GM18861 (cell line): ENCODE measurements around the gene PWWP2A.
"Not testable (repeated sequence)": the region's sequence is repeated elsewhere in the genome, so short reads cannot be mapped to it uniquely, and the experiment has no call there.

Experiments used
- ATAC-seq: cut with Tn5 transposase; IDR thresholded peaks from one replicate; pipeline ENCODE4 v1.9.1; 2021; ENCODE audit not compliant: unreplicated experiment

PWWP2A gene, protein sequence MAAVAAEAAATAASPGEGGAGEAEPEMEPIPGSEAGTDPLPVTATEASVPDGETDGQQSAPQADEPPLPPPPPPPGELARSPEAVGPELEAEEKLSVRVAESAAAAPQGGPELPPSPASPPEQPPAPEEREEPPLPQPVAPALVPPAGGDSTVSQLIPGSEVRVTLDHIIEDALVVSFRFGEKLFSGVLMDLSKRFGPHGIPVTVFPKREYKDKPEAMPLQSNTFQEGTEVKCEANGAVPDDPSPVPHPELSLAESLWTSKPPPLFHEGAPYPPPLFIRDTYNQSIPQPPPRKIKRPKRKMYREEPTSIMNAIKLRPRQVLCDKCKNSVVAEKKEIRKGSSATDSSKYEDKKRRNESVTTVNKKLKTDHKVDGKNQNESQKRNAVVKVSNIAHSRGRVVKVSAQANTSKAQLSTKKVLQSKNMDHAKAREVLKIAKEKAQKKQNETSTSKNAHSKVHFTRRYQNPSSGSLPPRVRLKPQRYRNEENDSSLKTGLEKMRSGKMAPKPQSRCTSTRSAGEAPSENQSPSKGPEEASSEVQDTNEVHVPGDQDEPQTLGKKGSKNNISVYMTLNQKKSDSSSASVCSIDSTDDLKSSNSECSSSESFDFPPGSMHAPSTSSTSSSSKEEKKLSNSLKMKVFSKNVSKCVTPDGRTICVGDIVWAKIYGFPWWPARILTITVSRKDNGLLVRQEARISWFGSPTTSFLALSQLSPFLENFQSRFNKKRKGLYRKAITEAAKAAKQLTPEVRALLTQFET

DNA sequence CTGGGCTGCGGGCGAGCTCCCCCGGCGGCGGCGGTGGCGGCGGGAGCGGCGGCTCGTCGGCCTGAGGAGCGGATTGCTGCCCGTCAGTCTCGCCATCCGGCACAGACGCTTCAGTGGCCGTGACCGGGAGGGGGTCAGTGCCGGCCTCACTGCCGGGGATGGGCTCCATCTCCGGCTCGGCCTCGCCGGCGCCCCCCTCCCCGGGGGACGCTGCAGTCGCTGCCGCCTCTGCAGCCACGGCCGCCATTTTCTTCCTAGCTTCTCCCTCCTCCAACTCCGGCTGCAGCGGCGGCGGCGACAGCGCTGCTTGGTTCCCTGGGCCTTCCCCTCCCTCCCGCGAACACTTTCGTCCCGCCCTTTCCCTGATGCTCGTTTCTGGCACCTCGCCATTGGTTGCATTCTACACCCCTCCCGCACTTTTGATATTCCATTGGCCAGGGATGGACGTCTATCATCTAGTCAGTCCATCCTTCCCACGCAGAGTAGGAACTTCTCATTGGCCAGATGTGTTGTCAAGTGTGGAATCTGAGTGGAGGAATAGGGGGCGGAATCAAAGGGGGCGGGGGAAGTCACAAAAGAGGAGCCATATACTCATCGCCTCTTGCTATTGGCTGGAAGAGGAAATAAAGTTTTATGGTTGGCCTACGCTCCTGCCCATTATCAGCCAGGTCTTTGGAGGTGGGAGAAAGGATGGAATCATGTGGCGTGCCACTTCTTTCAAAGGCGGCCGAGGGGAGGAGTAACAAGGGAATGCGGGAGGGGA, at the start of gene PWWP2A:
Gene PWWP2A (minus strand): TSS at position 309 of the 763 bp plus-strand sequence. CDS start 62 bp downstream, at position 247.
- ATAC-seq = peak; percentile 93

DNA sequence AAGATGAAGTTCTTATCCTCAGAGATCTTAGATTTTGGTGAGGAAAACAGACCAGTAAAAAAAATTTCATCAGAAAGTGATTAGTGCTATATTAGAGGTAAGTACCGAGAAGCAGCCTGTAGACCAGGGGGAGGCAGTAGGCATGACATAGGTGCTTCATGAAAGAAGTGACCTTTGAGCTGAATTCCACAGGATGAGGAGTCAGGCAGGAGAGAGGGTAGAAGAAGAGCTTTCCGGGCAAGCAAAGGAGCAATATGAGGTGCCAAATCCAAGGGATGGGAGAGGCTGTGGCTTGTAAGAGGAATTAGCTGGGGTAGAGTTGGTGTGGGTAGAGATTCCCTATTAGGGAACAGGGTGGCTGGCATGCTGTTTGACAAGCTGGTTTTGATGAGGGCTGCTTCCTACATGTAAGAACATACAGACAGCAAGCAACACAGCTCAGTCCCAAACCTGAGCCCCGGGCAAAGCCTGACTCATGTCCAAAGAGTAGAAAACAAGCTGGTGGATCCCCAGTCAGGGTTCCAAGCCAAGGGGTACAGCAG, 48.4 kb upstream of the PWWP2A start:
- ATAC-seq = no peak

DNA sequence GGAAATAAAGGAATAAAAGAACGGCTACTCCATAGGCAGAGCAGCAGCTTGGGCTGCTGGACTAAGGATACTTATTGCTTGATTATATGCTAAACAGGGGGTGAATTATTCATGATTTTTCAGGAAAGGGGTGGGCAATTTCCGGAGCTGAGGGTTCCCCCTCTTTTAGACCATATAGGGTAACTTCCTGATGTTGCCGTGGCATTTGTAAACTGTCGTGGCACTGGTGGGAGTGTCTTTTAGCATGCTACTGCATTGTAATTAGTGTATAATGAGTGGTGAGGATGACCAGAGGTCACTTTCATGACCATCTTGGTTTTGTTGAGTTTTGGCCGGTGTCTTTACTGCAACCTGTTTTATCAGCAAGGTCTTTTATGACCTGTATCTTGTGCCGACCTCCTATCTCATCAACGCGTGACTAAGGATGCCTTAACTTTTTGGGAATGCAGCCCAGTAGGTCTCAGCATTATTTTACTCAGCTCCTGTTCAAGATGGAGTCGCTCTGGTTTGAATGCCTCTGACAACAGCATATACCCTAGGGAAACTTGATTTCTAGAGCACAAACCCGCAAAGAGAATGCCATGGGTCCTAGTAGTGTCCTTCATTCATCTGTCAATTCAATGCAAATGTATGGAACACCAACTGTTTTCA, 47.8 kb upstream of the PWWP2A start:
- no peak for ATAC-seq

DNA sequence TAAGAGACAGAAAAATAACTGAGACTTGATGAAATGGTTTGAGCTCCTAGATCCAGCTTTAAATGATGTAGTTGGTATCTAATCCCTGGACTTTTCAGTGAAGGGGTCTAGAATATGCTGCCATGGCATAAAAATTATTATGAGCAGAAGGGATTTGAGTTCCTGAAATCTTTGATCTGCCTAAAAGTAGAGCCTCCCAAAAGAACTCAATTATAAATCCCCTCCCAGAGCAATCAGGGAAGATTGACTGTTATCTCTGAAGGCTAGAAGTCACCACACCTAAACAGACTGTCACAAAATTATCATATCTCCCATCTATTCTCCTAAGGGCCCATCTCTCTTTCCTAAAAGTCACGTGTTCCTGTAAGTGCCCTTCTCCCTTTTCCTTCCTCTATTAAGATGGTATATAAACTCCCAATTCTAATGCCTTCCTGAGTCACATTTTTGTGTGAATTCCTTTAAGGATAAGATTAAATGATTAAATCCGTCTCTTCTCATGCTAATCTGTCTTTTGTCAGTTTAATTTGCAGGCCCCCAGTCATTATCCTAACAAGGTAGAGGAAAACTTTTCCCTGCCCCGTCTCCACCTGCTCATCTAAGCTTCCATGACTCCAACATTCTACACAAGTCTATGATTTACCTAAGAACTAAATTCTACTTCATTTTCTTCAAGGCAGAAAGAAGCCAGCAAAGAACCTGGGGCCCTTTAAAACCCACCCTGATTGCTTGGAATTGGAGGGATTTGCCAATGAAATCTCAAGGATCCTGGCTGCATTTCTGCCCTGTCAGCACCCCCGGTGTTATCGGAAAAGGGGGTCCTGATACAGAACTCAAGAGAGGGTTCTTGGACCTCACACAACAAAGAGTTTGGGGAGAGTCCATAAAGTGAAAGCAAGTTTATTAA, 47.1 kb upstream of the PWWP2A start:
- no peak for ATAC-seq

DNA sequence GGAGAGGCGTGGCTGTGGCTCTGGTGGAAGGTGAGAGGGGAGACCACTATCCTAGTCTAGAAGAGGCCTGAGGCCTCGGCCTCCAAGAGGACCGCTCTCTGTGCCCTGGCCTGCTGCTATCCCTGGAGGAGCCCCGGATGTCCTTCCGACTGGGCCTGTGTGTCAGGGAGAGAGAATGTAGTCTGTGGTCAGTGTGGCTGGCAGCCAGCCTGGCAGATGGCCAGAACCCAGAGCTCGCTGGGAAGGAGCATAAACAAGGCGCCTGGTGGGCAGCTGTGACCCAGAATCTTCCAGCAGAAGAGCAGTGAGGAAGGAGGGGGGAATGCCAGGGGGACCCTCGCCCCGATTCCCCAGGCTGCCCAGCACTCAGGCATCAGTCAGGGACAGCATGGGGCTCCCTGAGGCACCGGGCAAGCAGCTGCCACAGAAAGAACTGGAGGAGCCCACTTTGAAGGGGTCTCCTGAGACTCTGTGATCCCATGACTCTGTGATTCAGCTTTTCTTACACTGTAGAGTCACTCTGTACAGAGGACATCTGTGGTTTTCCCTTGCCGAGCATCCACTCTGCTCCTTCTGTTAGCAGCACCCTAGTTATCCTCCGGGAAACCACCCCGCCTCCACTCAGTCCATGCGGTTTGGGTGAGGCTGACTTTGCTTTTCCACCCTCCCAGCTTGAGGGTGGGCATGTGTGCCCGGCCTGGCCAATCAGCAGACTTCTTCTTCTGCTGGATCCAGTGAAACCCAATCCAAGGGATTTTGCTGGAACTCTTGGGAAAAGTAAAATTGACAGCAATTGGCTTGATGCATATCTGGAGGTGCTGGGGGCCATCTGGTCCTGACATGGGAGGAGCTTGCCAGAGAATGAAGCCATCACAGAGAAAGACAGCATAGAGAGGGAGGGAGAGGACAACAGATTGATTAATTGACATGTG, 46.2 kb upstream of the PWWP2A start:
- ATAC-seq = no peak

DNA sequence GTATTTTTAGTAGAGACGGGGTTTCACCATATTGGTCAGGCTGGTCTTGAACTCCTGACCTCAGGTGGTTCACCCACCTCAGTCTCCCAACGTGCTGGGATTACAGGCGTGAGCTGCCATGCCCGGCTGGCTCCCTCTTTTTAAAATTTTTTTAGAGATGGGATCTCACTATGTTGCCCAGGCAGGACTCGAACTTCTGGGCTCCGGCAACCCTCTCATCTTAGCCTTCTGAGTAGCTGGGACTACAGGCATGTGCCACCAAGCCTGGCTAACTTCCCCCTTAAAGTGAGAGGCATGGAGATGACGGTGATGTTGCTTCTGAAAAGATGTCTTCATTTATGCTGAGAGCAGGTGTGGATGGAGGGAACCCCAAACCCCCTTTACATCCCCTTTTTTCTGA, 43.7 kb upstream of the PWWP2A start:
- ATAC-seq = no peak

DNA sequence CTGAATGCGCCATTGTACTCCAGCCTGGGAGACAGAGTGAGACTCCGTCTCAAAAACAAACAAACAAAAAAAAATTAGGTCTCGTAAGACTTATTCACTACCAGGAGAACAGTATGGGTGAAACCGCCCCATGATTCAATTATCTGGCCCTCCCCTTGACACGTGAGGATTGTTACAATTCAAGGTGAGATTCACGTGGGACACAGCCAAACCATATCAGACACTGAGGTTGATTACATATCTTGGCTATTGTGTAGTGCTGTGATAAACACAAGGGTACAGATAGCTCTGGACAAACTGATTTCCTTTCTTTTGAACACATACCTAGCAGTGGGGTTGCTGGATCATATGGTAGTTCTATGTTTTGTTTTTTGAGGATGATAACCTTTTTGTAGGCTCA, 42.4 kb upstream of the PWWP2A start:
- no peak for ATAC-seq

DNA sequence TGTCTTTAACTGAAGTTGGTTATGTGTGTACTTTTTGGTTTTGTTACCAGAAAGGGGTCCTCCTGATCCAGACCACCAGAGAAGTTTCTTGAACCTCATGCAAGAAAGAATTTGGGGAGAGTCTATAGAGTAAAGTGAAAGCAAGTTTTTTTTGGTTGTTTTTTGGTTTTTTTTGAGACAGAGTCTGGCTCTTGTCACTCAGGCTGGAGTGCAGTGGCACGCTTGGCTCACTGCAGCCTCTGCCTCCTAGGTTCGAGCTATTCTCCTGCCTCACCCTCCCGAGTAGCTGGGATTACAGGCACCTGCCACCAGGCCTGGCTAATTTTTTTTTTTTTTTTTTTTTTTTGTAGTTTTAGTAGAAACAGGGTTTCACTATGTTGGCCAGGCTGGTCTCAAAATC, 41.6 kb upstream of the PWWP2A start:
- ATAC-seq = not testable (repeated sequence)

DNA sequence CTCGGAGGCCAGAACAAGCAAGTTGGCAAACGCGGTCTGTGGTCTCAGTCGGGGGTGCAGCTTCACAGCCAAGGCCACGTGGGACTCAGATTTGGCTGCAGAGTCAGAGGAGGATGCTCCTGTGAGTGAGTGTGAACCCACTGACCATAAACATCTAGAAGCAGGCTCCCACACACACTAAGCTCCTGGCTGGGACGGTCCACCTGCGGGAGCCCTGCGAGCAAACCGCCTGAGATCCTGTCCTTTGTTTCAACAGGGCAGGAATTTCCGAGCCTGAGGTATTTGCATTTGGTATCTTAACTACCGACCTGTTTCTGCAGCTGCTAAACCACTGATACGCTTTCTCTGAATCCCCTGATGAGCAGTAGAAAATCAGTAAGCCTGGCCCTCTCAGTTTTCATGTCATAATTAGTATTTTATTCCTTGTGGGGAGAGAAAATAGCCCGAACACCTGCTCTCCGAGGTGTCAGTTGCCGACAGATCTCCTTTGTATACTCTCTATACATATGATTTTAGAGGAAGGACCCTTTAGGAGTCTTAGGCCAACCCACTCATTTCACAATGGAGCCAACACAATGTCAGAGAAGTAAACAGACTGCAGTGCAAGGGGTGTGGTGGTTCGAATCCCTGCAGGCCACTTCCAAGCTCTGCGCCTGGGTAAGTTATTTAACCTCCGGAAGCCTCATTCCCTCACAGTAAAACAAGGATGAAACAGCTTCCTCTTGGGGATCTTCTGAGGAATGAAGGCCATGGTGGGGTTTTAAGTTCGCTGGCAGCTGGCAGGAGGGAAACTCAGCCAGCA, 40.9 kb upstream of the PWWP2A start:
- ATAC-seq = no peak

DNA sequence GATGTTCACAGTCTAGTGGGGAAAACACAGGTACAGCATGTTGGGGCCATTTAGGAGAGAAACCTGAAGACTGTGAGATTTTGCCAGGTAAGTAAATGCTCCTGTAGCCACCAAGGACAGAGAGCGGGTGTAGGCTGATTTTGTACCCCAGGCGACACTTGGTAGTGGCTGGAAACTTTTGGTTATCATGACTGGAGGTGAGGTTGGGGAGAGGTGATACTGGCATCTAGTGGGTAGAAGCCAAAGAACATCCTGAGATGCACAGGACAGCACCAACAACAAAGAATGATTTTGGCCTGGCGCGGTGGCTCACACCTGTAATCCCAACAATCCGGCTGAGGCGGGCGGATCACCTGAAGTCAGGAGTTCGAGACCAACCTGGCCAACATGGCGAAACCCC, 38.8 kb upstream of the PWWP2A start:
- no peak for ATAC-seq

DNA sequence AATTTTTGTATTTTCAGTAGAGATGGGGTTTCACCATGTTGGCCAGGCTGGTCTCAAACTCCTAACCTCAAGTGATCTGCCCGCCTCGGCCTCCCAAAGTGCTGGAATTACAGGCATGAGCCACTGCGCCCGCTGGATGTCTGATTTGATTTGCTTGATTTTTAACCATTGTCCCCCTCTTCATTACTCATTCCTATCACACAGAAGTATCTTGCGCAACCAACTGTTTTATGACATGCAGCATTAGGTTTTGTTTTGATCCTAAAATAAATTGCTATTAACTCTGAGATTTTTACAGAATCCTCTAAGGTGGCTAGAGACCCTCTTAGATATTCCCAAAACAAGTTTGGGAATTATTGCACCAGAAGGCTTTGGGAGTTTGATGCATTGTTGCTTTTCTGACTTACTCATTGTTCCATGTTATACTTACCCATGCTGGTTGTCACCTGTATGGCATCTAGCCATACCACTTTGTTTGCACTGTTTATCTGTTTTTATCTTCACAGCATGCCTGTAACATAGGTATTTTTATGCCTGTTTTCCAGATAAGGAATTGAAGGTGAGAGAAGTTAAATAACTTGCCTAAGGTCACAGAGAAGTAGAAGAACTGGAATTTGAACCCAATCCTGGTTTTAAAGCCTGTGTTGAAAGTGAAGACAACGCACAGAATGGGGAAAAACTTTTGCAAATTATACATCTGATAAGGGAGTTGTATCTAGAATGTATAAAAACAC, 35.9 kb upstream of the PWWP2A start:
- no peak for ATAC-seq

DNA sequence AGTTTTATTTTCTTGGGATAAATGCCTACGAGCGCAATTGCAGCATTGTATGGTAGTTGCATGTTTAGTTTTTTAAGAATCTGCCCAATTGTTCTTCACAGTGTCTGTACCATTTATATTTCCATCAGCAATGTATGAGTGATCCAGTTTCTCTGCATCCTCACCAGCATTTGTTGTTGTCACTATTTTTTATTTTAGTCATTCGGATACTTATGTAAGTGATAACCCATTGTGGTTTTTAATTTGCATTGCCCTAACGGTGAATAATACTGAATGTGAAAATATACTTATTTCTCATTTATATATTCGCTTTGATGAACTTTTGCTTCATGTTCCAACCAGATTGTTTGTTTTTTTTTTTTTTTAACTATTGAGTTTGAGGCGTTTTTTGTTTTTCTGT, 33.7 kb upstream of the PWWP2A start:
- no peak for ATAC-seq

DNA sequence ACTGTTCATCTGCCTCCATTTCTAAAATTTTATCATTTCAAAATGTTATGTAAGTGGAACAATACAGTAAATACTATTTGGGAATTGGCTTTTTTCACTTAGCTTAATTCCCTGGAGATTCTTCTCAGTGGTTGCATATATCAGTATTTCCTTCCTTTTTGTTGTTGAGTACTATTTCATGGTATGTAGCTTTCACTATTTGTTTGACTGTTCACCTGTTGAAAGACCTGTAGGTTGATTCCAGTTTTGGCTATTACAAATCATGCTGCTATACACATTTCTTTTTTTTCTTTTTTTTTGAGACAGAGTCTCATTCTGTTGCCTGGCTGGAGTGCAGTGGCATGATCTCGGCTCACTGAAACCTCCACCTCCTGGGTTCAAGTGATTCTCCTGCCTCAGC, 33.0 kb upstream of the PWWP2A start:
- no peak for ATAC-seq

DNA sequence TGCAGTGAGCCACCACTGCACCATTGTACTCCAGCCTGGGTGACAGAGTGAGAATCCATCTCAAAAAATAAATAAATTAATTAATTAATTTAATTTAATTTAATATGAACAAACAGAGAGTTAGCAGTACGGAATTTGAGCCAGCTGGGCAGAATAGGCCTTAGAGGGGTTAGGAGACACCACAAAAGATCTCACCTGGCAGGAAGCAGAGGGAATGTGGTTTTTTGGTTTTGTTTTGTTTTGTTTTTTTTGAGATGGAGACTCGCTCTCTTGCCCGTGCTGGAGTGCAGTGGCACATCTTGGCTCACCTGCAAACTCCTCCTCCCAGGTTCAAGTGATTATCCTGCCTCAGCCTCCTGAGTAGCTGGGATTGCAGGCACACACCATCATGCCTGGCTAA, 31.8 kb upstream of the PWWP2A start:
- ATAC-seq = no peak

DNA sequence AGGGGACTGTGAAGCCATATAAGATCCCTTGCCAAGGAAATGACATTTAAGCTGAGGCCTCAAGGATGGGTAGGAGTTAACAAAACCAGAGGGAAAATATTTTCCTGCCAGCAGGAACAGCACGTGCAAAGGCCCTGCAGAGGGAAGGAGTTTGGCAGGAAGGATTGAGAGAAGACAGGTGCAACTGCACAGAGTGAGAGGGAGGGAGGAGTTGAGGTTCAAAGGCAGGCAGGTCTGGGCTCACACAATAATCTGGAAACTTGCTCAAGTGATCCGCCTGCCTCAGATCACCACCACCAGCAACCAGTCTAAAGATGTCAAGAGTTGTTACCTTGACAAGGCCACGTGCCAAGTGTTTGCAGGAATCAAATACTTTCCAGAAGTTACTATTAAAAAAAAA, 31.1 kb upstream of the PWWP2A start:
- no peak for ATAC-seq

DNA sequence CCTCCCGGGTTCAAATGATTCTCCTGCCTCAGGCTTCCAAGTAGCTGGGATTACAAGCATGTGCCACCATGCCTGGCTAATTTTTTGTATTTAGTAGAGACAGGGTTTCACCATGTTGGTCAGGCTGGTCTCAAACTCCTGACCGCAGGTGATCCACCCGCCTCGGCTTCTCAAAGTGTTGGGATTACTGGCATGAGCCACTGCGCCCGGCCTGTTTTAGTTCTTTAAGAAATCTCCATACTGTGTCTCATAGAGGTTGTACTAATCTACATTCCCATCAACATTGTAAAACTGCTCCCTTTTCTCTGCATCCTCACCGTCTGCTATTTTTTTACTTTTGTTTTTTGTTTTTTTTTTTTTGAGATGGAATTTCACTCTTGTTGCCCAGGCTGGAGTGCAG, 25.2 kb upstream of the PWWP2A start:
- ATAC-seq = not testable (repeated sequence)

DNA sequence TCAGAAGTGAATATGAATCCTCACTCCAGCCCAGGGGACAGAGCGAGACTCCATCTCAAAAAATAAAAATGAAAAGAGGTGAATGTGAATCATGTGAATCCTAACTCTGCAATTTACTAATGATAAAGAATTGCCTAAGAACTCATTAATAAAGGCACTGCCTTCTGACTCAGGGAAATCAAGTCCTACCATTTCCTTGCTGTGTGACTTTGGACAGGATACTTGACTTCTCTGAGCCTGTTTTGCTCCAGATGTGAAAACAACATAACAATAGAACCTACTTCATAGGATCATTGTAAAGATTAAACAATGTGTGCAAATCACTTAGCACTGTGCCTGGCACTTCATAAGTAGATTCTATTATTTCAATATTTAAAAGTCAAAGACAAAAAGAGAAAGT, 15.1 kb upstream of the PWWP2A start:
- no peak for ATAC-seq
